Left lung (tissue), 10 donors: ENCODE data around the gene DPYSL4. TPM values are rescaled to one million over a fixed set of nuclear protein-coding genes. Genes with fewer than 3 reads are reported as not detected.

ENCODE experiments used
- ATAC-seq: fragments of 200-7000 bp; cut with Tn5 transposase; one replicate; pipeline ENCODE4 v1.9.1; 2020; ENCODE audit warnings: moderate library complexity
- DNase-seq, 4 donors: peaks; one replicate each; pipeline ENCODE4 v3.0.0-alpha.2; 2013 to 2020
- H3K27ac ChIP-seq, 2 donors: fragments of 200-600 bp; sonication (generic) in 1 of 2; one replicate each; pipeline versions ENCODE4 v1.5.0 to v1.8.0; 2020 to 2021
- H3K27me3 ChIP-seq, 2 donors: fragments of 200-600 bp; sonication (generic) in 1 of 2; one replicate each; pipeline versions ENCODE4 v1.5.0 to v1.8.0; 2020 to 2021
- H3K36me3 ChIP-seq, 2 donors: fragments of 200-600 bp; sonication (generic) in 1 of 2; one replicate each; pipeline versions ENCODE4 v1.5.0 to v1.8.0; 2020 to 2021
- H3K4me1 ChIP-seq, 2 donors: fragments of 200-600 bp; one replicate each; pipeline ENCODE4 v1.8.0; 2021
- H3K4me3 ChIP-seq, 2 donors: fragments of 200-600 bp; sonication (generic) in 1 of 2; one replicate each; pipeline versions ENCODE4 v1.5.0 to v1.8.0; 2020 to 2021; ENCODE audit warnings: mild to moderate bottlenecking in 1 of 2
- H3K9me3 ChIP-seq, 2 donors: fragments of 200-600 bp; sonication (generic) in 1 of 2; one replicate each; pipeline versions ENCODE4 v1.5.0 to v1.8.0; 2020 to 2021
- intact Hi-C, 2 donors: fragments of 100-400 bp; cut with DNase I; formaldehyde crosslinking; loops; one replicate each; pipeline versions ENCODE4 v1.11.2 to v1.14.2; 2022
- polyA plus RNA-seq, 6 donors: library from polyadenylated mRNA; unstranded; fragments of 120-200 nt; gene quantifications; one replicate each; pipeline ENCODE4 v1.2.1, GENCODE V29; 2013; ENCODE audit not compliant: insufficient read length in 6 of 6
- total RNA-seq, 2 donors: library from RNA; stranded (reverse); fragmentation: NEBNext Ultra II Directional; extraction: Animal tissue kit (Norgen Biotek cat#: 25700); gene quantifications; one replicate each; pipeline ENCODE4 v1.2.1, GENCODE V29; 2021
- TF ChIP-seq, protein P1 (sequence below), 2 donors: fragments of 200-600 bp; sonication (generic) in 1 of 2; IDR thresholded peaks; one replicate each; pipeline versions ENCODE4 v1.5.0 to v1.8.0; 2021; ENCODE audit warnings: antibody characterized with exemption in 2 of 2
- donor health status: DM: no; HTN: yes; CAD: no.
- donor health status: DM: no; HTN: no; CAD: no.

The DPYSL4 gene
- total and polyA plus RNA-seq, 8 donors, result 1.3 to 14.6 (median 10.4) TPM

DNA sequence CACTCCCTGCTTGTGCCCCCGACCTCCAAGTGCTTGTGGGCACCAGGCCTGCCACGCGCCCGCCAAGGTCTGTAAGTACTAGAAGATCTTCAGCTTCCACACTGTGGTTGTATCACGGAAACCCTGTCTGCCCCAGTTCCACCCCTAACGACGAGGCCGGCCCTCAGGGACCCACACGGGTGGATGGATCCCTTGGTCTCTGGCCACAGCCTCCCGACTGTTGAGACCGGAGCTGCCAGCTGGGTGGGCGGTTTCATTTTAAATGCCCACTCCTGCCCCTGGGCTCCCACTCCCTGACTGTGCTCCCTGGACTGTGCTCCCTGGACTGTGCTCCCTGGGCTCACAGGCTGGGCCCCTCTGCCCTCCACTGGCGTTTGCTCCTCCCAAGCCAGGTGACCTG is 50.1 kb downstream of the DPYSL4 start:
- H3K27ac ChIP-seq, result no peak overlapping the region
- intact Hi-C loops, result no loop called here
- DNase-seq, result peak in 1 of 4 donors; percentile 51
- H3K36me3 ChIP-seq, result no peaks in the 10 kb centered on the region
- H3K27me3 ChIP-seq, result no peaks in the 10 kb centered on the region
- H3K4me3 ChIP-seq, result no peak overlapping the region
- H3K4me1 ChIP-seq, result peaks cover 0 to 20% of the 10 kb centered on the region in 2 donors
- no peaks in the 10 kb centered on the region for H3K9me3 ChIP-seq
- TF ChIP-seq, protein P1, sequence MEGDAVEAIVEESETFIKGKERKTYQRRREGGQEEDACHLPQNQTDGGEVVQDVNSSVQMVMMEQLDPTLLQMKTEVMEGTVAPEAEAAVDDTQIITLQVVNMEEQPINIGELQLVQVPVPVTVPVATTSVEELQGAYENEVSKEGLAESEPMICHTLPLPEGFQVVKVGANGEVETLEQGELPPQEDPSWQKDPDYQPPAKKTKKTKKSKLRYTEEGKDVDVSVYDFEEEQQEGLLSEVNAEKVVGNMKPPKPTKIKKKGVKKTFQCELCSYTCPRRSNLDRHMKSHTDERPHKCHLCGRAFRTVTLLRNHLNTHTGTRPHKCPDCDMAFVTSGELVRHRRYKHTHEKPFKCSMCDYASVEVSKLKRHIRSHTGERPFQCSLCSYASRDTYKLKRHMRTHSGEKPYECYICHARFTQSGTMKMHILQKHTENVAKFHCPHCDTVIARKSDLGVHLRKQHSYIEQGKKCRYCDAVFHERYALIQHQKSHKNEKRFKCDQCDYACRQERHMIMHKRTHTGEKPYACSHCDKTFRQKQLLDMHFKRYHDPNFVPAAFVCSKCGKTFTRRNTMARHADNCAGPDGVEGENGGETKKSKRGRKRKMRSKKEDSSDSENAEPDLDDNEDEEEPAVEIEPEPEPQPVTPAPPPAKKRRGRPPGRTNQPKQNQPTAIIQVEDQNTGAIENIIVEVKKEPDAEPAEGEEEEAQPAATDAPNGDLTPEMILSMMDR (IDR thresholded peaks at IDR 0.05), result no peak
- ATAC-seq, result no peak

GRCh38 chr10:132237396-132237795 is 50.6 kb downstream of the DPYSL4 start:
- DNase-seq, result peak in 1 of 4 donors; percentile 74
- intact Hi-C loops, result no loop called here
- Histone ChIP-seq H3K9me3 (no peaks in the 10 kb centered on the region), H3K4me1 (peaks cover 0 to 15% of the 10 kb centered on the region in 2 donors), H3K4me3 (no peak overlapping the region), H3K36me3 (no peaks in the 10 kb centered on the region), H3K27ac (no peak overlapping the region), H3K27me3 (no peaks in the 10 kb centered on the region)
- TF ChIP-seq, protein P1 (IDR thresholded peaks at IDR 0.05), result no peak
- no peak for ATAC-seq

- TF ChIP-seq, protein P1 (IDR thresholded peaks at IDR 0.05), result no peak
- Histone ChIP-seq H3K36me3 (no peaks in the 10 kb centered on the region), H3K27ac (no peak overlapping the region), H3K4me1 (peaks cover 0 to 10% of the 10 kb centered on the region in 2 donors), H3K9me3 (no peaks in the 10 kb centered on the region), H3K4me3 (no peak overlapping the region), H3K27me3 (no peaks in the 10 kb centered on the region)
- DNase-seq, result peak in 1 of 4 donors; percentile 51
- intact Hi-C loops, result no loop called here
- ATAC-seq, result no peak
These were observed 51.1 kb downstream of the DPYSL4 start for GRCh38 chr10:132237871-132238270.

GRCh38 chr10:132238371-132239125 is 51.8 kb downstream of the DPYSL4 start:
- Histone ChIP-seq H3K4me1 (peaks cover 0 to 3% of the 10 kb centered on the region in 2 donors), H3K36me3 (no peaks in the 10 kb centered on the region), H3K4me3 (no peak overlapping the region), H3K27ac (no peak overlapping the region), H3K9me3 (no peaks in the 10 kb centered on the region), H3K27me3 (no peaks in the 10 kb centered on the region)
- DNase-seq, result peak in 1 of 4 donors; percentile 75
- no peak for ATAC-seq
- TF ChIP-seq, protein P1 (IDR thresholded peaks at IDR 0.05), result no peak
- intact Hi-C loops, result no loop called here

- no peak for ATAC-seq
- peaks cover 0 to 1% of the 10 kb centered on the region in 2 donors for H3K36me3 ChIP-seq
- TF ChIP-seq, protein P1 (IDR thresholded peaks at IDR 0.05), result no peak
These were observed 52.6 kb downstream of the DPYSL4 start for GRCh38 chr10:132239126-132240031.

More at GRCh38 chr10:132239126-132240031, 52.6 kb downstream of the DPYSL4 start:
- DNase-seq, result peak in 2 of 4 donors; percentile 42 to 62
- intact Hi-C loops, result no loop called here
- no peak overlapping the region for H3K27ac ChIP-seq
- H3K4me3 ChIP-seq, result no peak overlapping the region
- H3K9me3 ChIP-seq, result no peaks in the 10 kb centered on the region
- no peaks in the 10 kb centered on the region for H3K27me3 ChIP-seq
- no peaks in the 10 kb centered on the region for H3K4me1 ChIP-seq
